HCT116 (cell line): Measurements from ENCODE around the gene DDAH1. TPM values are rescaled to one million over a fixed set of nuclear protein-coding genes. Genes with fewer than 3 reads are reported as not detected.

Source experiments
- ATAC-seq: fragments of 200-7000 bp; cut with Tn5 transposase; 2 replicates; pipeline ENCODE4 v1.9.1; 2020; ENCODE audit warnings: mild to moderate bottlenecking, moderate library complexity
- BruUV-seq: library from RNA; stranded (reverse); fragments of 400-500 nt; replicated peaks from 2 replicates; lab custom pipeline; 2021; lab: Mats Ljungman, UMichigan
- CTCF ChIA-PET: fragments of 300-600 bp; sonication (Branson Sonifier 250); formaldehyde crosslinking; loops from one replicate; lab custom pipeline; 2021; ENCODE audit warnings: antibody characterized with exemption; lab: Charles Lee
- POLR2A ChIA-PET: fragments of 300-600, 350-600 bp; sonication (Branson Sonifier 250); formaldehyde crosslinking; loops from one replicate; lab custom pipeline; 2021; ENCODE audit warnings: antibody characterized with exemption; lab: Charles Lee
- RAD21 ChIA-PET, 2 experiments: fragments of 300-600 bp; sonication (Branson Sonifier 250); formaldehyde crosslinking; loops; one replicate each; lab custom pipeline; 2023; ENCODE audit warnings: low total read pairs in 2 of 2; ENCODE audit not compliant: uncharacterized antibody in 2 of 2, unreplicated experiment in 2 of 2, low non-redundant PET in 1 of 2; lab: Charles Lee
- DNase-seq: peaks from one replicate; pipeline ENCODE4 v3.0.0-alpha.2; 2010; ENCODE audit warnings: low read depth, low spot score
- H2AFZ ChIP-seq: fragments of 200-600 bp; shearing (Covaris generic), sonication (generic); 2 replicates; pipeline ENCODE4 v1.6.1; 2017; ENCODE audit warnings: low read depth, mixed run types, mixed read lengths, antibody characterized with exemption, low read length; ENCODE audit not compliant: poor library complexity, severe bottlenecking
- H3K27ac ChIP-seq: 2 replicates; pipeline ENCODE4 v1.5.1; 2012; ENCODE audit warnings: low read depth, low read length
- H3K27me3 ChIP-seq: fragments of 200-600 bp; sonication (generic); 2 replicates; pipeline ENCODE4 v1.6.1; 2016; ENCODE audit warnings: mixed run types, low read length, mixed read lengths; ENCODE audit not compliant: insufficient read depth
- H3K36me3 ChIP-seq, 2 experiments: fragments of 200-500 bp in 1 of 2; fragments of 200-600 bp in 1 of 2; sonication (Bioruptor generic) in 1 of 2; sonication (generic) in 1 of 2; 2 replicates each; pipeline versions ENCODE4 v1.5.1 to v1.6.1; 2014 to 2016; ENCODE audit warnings: low read length in 2 of 2, inconsistent platforms in 1 of 2, mixed read lengths in 1 of 2, mixed run types in 1 of 2; ENCODE audit not compliant: insufficient read depth in 2 of 2, control insufficient read depth in 1 of 2
- H3K4me1 ChIP-seq, 2 experiments: fragments of 200-600 bp in 1 of 2; sonication (generic) in 1 of 2; 2 replicates each; pipeline versions ENCODE4 v1.5.1 to v1.6.1; 2012 to 2017; ENCODE audit warnings: low read length in 2 of 2, inconsistent platforms in 1 of 2, mild to moderate bottlenecking in 1 of 2, mixed read lengths in 1 of 2, mixed run types in 1 of 2, moderate library complexity in 1 of 2; ENCODE audit not compliant: insufficient read depth in 2 of 2, control insufficient read depth in 1 of 2
- H3K4me2 ChIP-seq: fragments of 200-600 bp; sonication (generic); 2 replicates; pipeline ENCODE4 v1.6.1; 2017; ENCODE audit warnings: mixed run types, low read length, mixed read lengths
- H3K4me3 ChIP-seq, 2 experiments: fragments of 200-600 bp in 1 of 2; sonication (generic) in 1 of 2; replicated peaks in 1 of 2; 2 replicates each; pipeline ENCODE4 v1.5.1; 2011 to 2016; ENCODE audit warnings: low read length in 2 of 2, control low read depth in 1 of 2, low read depth in 1 of 2, mild to moderate bottlenecking in 1 of 2, mixed read lengths in 1 of 2, mixed run types in 1 of 2
- H3K79me2 ChIP-seq: fragments of 200-600 bp; sonication (generic); 2 replicates; pipeline ENCODE4 v1.6.1; 2017; ENCODE audit warnings: mild to moderate bottlenecking, mixed run types, low read length, moderate library complexity, mixed read lengths; ENCODE audit not compliant: insufficient read depth
- H3K9ac ChIP-seq: fragments of 200-600 bp; sonication (generic); 2 replicates; pipeline ENCODE4 v1.6.1; 2016; ENCODE audit warnings: low read length, mixed read lengths
- H3K9me2 ChIP-seq: fragments of 200-600 bp; sonication (generic), shearing (Covaris generic); 2 replicates; pipeline ENCODE4 v1.6.1; 2017; ENCODE audit warnings: mixed run types, mild to moderate bottlenecking, moderate library complexity; ENCODE audit not compliant: insufficient read depth
- H3K9me3 ChIP-seq, 2 experiments: fragments of 200-500 bp in 1 of 2; fragments of 200-600 bp in 1 of 2; sonication (Bioruptor generic) in 1 of 2; sonication (generic) in 1 of 2; 2 replicates each; pipeline ENCODE4 v1.6.1; 2014 to 2017; ENCODE audit warnings: low read length in 2 of 2, mixed read lengths in 2 of 2, inconsistent platforms in 1 of 2, low read depth in 1 of 2, mild to moderate bottlenecking in 1 of 2, mixed run types in 1 of 2, moderate library complexity in 1 of 2; ENCODE audit not compliant: control insufficient read depth in 1 of 2, insufficient read depth in 1 of 2
- H4K20me1 ChIP-seq: fragments of 200-600 bp; sonication (generic), shearing (Covaris generic); 2 replicates; pipeline ENCODE4 v1.6.1; 2017; ENCODE audit warnings: mixed run types, mild to moderate bottlenecking, moderate library complexity; ENCODE audit not compliant: insufficient read depth
- ELF1 ChIP-seq: IDR thresholded peaks from 2 replicates; pipeline ENCODE4 v1.6.1; 2012; ENCODE audit warnings: low read depth, borderline replicate concordance
- EZH2phosphoT487 ChIP-seq: fragments of 200-600 bp; IDR thresholded peaks from 2 replicates; pipeline ENCODE4 v1.6.1; 2018; ENCODE audit warnings: antibody characterized with exemption, borderline replicate concordance
- JUND ChIP-seq: IDR thresholded peaks from 2 replicates; pipeline ENCODE4 v1.6.1; 2012
- SP1 ChIP-seq: IDR thresholded peaks from 2 replicates; pipeline ENCODE4 v1.6.1; 2012; ENCODE audit warnings: low read depth
- ZFX ChIP-seq: fragments of 450-650 bp; IDR thresholded peaks from 2 replicates; pipeline ENCODE4 v1.6.1; 2017
- intact Hi-C: fragments of 100-400 bp; cut with micrococcal nuclease; formaldehyde crosslinking; loops from 2 replicates; pipeline ENCODE4 v1.10.0; 2022
- total RNA-seq: library from RNA; stranded (reverse); gene quantifications from one replicate; pipeline ENCODE4 v1.2.1, GENCODE V29; 2021; ENCODE audit not compliant: unreplicated experiment
- TF ChIP-seq, protein P1 (sequence below): IDR thresholded peaks from 2 replicates; pipeline ENCODE4 v1.6.1; 2012
- TF ChIP-seq, protein P2 (sequence below): IDR thresholded peaks from 2 replicates; pipeline ENCODE4 v1.6.1; 2012
- TF ChIP-seq, protein P3 (sequence below): IDR thresholded peaks from 2 replicates; pipeline ENCODE4 v1.6.1; 2011; ENCODE audit warnings: mild to moderate bottlenecking, low read length, moderate library complexity; ENCODE audit not compliant: insufficient replicate concordance; ENCODE audit errors: extremely low read depth

The DDAH1 gene
- total RNA-seq, 1 experiment from 2014 or later = 16.6 TPM

DNA sequence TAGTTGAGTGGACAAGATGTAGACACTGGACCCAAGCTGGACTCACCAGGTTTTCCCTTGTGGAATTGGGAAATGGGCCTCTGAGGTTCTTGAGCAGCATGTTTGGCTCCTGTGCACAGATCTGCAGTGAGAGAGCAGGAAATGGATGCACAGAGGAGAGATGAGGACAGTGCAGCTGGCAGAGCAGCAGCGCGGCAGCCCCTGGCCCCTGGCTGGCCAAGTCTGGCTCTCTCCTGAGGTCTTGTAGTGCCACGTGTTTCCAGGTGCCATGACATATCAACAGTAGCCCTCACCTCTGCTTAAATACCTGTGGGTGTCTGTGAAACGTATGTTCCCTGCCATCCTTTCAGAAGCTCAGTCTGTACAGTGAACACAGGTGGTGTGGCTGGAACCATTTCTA lies 169.3 kb downstream of the DDAH1 start:
- Histone ChIP-seq H3K4me3 (no peak overlapping the region), H3K79me2 (no peaks in the 10 kb centered on the region), H3K27ac (no peak overlapping the region), H3K9me2 (no peaks in the 10 kb centered on the region), H3K4me1 (peaks cover 30 to 63% of the 10 kb centered on the region in 2 experiments), H3K9me3 (no peaks in the 10 kb centered on the region), H3K4me2 (peak overlapping the region; percentile 39), H3K27me3 (no peaks in the 10 kb centered on the region; the same call in 1 of the 2 replicates), H2AFZ (no peak overlapping the region)
- DNase-seq (no peak), ATAC-seq (no peak)
- intact Hi-C loops = no loop called here
- no TSS peak for BruUV-seq
- POLR2A ChIA-PET = interaction anchor here (1.4 kb wide), 1 partner anchor 19 kb away, joined by 3 read pairs; the partner anchor contains the start of gene BCL10
- RAD21 ChIA-PET = no interaction called here
- CTCF ChIA-PET = no interaction called here
- TF ChIP-seq ELF1 = no peak
- TF ChIP-seq, protein P1, sequence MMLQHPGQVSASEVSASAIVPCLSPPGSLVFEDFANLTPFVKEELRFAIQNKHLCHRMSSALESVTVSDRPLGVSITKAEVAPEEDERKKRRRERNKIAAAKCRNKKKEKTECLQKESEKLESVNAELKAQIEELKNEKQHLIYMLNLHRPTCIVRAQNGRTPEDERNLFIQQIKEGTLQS = no peak
- TF ChIP-seq SP1 = no peak
- TF ChIP-seq, protein P2, sequence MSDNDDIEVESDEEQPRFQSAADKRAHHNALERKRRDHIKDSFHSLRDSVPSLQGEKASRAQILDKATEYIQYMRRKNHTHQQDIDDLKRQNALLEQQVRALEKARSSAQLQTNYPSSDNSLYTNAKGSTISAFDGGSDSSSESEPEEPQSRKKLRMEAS = no peak
- TF ChIP-seq, protein P3, sequence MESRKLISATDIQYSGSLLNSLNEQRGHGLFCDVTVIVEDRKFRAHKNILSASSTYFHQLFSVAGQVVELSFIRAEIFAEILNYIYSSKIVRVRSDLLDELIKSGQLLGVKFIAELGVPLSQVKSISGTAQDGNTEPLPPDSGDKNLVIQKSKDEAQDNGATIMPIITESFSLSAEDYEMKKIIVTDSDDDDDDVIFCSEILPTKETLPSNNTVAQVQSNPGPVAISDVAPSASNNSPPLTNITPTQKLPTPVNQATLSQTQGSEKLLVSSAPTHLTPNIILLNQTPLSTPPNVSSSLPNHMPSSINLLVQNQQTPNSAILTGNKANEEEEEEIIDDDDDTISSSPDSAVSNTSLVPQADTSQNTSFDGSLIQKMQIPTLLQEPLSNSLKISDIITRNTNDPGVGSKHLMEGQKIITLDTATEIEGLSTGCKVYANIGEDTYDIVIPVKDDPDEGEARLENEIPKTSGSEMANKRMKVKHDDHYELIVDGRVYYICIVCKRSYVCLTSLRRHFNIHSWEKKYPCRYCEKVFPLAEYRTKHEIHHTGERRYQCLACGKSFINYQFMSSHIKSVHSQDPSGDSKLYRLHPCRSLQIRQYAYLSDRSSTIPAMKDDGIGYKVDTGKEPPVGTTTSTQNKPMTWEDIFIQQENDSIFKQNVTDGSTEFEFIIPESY = no peak
- no peak for TF ChIP-seq JUND
- TF ChIP-seq EZH2phosphoT487 = no peak
- no peak for TF ChIP-seq ZFX
- TF ChIP-seq, all 23 proteins: peak for 0
- Histone ChIP-seq H3K9ac (no peak overlapping the region), H3K36me3 (no peaks in the 10 kb centered on the region), H4K20me1 (no peaks in the 10 kb centered on the region)
